ENCODE results near the gene KDSR.

The KDSR gene

DNA sequence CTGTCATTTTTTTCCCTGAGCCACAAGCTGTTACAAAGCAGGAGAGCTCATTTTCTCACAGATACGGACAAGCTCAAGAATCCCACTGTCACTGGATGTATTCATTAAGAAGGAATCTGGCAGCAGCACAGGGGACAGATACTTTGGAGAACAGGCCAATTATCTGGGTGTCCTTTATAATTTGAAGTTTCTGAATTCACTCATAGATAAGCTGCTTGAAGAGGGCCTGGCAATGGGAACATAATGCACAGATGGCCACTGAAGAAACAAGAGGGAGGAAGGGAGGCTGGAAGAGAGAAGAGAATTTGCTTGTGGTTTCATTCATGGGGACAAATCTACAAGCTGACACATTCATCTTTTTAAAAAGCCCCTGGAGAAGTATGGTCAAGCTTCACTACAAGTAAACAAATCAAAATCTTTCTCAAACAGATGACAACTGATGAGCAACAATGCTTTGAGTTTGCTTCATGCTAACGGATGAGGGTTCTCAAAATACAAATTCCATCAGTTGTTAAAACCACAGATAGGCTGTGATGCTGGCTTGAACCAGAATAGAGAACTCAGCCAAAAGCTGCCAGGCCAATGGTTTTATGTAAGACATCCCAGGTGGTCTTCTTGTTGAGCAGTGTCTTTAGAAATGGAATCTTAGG lies 59.3 kb downstream of the KDSR start:
- DNase-seq (ENCODE audit: low spot score) (no peak), FAIRE-seq (no peak)

DNA sequence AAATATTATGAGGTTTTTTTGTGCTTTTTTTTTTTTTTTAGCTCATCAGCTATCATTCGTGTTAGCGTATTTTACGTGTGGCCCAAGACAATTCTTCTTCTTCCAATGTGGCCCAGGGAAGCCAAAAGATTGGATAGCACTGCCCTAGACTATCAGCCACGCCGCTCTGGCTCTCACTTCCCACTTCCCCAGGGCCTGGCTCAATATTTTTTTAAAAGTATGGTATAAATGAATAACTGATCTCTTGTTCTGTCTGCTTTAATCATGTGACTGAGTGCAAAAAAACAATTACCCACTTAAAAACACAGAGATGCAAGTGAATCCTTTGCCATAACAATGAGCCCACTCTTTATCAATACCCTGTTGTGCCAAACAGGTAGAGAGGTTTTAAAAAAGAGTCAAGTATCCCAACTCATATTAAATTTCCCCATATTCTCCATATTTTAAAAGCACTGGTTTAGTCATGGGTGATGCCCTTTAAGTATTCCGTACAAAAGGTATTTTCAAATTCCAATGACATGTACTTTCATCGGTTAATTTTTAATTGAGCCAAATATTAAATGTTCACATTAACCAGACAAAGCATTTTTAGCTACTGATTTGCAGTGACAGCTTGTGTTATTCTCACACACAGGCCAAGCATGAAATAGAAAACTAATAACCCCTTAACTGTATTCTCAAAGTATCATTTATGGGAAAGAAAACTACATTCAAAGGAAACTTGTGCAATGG lies 60.0 kb downstream of the KDSR start:
- FAIRE-seq (no peak), DNase-seq (ENCODE audit: low spot score) (no peak)

DNA sequence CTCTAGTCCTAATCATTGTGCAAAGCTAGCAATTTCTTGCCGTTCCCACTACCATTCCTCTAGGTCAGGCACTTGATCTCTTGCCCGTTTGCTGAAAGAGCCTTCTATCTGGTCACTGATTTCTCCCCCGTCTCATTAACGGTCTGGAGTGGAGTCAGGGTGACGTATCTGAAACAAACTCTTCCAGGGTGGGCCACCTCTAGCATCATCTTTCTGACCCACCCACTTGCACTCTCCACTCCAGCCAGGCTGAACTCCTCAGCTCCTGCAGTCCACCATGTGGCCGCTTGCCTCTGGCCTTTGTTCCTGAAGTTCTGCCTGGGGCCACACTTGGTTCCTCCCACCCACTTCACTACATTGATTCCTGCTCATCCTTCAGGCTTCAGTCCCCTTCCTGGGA lies 60.8 kb downstream of the KDSR start:
- FAIRE-seq = no peak
- no peak for DNase-seq (ENCODE audit: low spot score)

DNA sequence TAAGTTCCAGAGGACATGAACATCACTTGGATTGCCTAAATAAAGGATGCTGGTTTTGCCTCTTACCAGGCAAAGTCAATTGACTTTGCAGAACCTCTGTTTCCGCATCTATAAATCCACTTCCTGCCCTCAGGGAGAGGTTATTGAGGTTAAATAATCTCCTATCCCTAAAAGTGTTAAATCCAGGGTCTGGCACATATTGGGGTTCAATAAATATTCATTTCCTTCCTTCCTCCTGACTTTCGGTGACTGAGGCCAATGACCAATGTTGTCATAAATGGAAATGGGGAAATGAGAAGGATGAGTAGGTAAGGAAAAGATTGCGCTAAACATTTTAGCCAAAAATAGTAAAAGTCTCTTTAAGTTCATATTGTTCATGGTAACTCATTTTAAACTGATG lies 63.5 kb downstream of the KDSR start:
- no peak for FAIRE-seq
- DNase-seq (ENCODE audit: low spot score) = no peak

DNA sequence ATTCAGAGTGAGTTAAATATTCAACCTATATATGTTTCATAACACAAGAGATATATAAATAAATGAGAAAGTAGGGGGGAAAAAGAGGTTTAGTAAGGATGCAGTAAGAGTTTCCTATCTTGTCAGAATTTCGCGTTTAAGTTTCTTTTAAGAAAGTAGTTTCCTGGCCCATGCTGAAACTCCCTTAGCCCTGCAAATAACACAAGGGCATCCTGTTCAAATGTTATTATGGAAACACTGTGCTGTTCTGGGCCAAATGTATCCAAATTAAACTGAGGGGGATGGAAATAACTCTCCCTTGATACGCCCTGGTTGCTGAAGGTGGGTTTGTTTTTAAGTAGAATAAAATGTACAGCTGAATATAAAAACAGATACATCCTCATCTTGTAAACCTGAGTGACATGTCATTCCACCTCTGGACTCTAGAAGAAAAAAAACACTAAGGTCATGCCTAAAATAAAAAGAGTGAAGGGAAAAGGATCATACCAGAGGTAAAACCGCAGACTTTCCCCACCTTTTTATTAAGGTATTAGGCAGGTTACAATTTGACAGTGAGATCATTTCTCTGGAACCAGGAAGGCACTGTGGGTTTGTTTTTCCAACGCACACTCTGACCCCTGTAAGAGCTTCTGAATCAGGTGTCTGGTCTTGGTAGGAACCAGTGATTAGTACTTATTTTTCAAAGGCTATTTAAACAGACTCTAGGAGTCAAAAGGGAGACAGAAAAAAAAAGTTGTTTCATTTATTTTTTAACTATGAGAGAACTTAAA lies 64.2 kb downstream of the KDSR start:
- FAIRE-seq (no peak), DNase-seq (ENCODE audit: low spot score) (no peak)

DNA sequence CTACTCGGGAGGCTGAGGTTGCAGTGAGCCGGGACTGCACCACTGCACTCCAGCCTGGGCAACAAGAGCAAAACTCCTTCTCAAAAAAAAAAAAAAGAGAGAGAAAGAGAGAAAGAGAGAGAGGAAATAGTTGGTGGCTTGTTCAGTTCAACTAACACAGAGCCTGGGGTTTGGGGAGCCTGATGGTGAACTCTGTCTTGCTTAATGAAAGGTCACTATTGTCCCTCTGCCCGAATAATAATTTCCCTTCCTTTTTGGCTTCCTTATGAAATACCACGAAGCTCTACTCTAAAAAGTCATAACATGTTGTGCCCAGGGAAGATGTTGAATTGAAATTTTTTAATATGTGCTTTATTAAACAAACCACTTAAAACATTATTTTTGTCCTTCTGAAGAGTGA lies 64.8 kb downstream of the KDSR start:
- FAIRE-seq = no peak
- DNase-seq (ENCODE audit: low spot score) = no peak

DNA sequence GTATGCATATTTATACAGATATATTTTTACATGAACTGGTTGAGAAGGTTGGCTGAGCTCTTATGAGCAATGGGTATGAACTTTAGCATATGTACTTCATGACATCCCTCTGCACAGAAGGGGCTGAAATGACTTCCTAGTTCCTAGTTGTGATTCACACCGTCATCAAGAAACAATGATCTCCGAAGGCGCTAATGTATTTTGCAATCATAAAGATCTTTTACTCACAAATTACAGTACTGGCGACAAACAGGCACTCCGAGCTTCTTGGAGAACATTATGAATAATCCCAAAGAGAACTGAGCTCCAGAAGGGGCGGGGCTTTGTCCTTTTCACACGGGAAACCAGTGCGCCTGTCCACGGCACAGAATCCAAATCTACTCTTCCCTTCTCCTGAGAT lies 65.6 kb downstream of the KDSR start:
- DNase-seq (ENCODE audit: low spot score) (no peak), FAIRE-seq (no peak)

DNA sequence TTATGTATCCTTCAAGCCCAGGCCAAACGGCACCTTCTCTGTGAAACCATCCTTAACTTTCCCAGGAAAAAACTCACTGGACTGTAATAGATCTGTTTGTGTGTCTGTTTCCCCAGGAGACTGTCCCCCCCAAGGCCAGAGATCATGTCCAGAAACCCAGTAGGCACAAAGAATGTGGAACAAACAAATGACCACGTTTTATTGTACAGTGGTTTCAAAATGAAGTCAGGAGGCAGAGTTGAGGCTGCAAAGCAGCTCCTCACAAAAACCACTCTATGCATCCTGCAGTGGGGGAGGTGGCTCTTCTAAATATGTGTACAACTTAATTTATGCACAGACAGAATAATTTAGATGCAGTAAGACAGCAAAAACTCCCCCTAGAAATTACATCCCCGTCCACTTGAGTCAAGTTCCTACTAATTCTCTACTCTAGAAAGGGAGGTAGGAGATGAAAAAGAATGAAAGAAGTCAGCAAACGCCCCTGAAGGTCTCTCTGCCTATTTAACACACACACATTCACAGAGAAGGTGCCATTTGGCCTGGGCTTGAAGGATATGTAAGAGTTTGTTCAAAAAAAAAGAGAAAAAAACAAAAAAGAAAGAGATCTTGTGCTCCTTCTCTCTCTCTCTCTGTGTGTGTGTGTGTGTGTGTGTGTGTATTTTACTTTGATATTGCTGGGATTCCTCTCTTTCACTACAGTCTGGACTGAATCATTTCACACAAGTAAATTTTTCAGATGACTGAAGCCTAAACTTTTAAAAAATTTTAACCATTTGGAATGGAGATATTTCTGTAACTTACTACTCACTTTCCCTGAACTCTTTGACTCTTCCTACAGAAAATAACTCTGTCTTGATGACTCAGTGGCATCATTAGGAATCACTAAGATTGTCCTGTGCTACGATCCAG lies 66.9 kb downstream of the KDSR start:
- no peak for DNase-seq (ENCODE audit: low spot score)
- no peak for FAIRE-seq

DNA sequence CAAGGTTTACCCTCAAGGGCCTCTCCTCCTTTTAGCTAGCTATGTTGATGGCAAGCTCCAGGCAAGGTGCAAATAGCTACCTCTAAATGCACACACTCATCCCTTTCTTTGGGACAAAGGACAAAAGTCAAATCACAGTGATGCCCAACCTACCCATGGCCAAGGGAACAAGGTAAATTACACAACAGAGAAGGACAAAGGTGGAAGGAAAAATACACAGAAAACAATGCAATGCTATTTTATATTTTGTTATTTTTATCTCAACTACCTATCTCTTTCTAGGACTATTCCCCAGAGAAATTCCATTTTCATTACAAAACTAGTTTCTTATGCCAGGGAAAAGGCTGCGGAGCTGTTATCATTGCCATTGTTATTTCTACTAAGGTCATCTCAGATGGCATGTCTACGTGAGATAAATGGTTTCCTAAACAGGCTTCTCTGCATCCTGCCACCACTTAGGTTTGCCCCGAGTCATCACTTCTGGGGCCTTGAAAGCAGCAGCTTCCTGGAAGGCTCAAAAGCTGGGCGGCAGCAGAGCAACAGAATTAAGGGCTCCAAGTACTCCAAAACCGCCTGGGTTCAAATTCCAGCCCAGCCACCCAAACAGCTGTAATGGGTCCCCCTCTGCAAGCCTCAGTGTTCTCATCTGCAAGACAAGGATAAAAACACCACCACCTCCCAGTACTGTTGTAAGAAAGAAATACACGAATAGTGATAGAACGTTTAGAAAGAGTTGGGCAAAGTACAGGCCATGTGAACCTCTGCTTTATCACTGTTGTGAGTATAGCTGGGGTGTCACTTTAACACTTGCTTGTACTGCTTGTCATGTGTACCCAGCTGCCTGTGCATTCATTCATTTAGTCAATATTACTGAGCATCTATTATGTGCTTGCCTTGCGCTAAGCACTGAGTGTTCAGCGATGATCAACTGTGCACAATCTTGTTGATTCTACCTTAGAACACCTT lies 68.3 kb downstream of the KDSR start:
- no peak for FAIRE-seq
- no peak for DNase-seq (ENCODE audit: low spot score)

DNA sequence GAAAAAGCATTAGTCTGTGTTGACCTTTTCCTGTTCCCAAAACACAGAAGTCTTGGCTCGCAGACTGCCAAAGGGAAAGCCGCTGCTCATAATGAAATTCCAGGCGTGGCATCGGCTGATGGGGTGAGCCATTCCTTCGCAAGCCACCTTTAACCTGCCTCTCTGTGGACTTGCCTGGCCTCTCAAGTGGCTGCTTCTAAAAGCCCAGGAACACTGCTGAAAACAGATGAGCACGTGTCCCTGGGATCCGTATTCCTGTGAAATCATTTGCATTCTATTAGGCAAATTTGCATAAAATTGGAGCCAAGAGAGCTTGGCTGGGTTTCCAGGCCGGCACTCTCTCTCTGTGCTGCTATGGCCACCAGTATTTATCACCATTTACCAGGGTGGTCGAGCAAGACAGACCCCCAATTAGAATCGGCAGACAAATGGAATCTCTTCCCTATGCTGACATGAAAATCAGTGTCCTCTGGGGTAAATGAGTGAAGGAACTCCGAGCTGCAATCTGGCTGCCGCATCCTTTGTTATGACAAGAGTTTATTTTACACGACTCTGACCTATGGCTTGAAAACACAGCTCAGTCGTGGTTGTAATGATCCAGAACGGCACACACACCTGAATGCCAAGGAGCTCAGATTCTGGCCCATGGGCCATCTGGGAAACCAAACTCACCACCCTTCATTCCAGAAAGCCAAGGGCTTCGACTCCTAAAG lies 69.2 kb downstream of the KDSR start:
- FAIRE-seq (no peak), DNase-seq (ENCODE audit: low spot score) (no peak)

DNA sequence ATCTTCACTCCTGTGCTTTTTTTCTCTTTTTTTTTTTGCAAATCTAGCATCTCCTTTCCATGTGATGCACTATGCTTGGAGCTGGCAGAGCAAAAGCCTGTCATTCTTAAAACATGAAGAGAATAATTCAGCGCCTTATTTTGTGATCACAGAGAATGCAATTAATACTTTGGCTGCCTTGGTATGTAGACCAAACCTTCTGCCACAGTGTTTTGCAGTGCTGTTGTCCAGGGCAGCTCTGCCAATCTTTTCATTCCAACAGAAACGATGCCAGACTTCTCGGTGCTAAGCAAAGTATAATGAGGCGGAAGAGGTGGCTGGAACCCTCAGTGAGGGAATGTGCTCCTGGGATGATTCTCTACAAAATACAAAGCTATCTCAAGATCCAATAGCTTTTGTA lies 73.1 kb downstream of the KDSR start:
- FAIRE-seq (no peak), DNase-seq (ENCODE audit: low spot score) (no peak)

DNA sequence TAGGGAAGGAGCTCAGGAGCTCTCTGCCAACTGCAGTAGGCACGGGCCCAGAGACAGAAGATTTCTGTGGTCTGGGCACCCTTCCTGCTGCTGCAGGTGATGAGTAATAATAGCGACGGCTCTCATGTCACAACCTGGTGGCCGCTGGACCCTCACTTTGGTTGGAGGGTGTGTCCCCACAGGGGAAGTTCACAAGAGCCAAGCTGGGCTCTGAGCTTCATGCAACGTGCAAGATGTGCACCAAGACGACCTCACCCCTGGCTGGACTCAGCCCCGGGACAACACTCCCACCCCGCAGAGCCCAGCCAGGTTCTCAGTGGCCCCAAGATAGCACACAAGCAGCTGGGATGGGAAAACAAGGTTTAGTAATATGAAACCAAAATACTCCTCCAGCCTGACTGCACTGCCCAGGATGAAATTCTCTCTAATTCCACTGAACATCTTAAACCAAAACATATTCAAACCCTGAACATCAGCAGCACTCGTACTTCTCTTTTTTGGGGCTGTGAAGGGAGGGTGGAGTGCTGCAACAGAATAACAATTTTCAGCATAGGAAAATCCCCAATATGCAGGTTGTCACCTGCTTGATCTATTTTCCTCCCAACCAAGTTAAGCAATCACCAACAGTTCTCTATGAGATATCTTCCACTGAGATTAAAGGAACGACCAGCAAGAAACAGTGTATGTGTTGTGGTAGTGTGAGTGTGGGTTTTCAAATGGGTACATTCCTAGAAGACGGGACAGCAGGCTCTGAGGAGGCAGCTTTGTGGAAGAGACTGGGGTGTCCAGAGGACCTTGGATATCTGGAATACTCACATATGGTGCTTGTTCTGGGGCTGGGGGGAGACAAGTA lies 73.9 kb downstream of the KDSR start:
- FAIRE-seq = no peak
- no peak for DNase-seq (ENCODE audit: low spot score)

DNA sequence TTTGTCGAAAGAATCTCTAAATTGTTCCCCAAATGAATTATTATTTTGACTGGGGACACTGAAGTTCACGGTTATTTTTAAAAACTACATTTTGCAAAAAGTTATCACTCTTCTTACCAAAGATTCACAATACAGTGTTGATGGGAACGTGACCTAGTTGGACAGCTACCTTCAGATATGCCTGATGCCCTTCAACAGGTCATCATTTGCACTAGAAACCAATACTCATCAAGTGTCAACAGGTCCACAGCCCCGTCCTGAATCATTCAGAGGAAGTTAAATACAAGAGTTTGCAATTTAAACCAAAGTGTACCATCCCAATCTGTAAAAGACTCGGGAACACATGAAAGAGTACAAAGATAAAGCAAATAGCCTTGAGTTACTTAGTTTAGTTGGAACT lies 75.7 kb downstream of the KDSR start:
- FAIRE-seq = no peak
- DNase-seq (ENCODE audit: low spot score) = no peak

DNA sequence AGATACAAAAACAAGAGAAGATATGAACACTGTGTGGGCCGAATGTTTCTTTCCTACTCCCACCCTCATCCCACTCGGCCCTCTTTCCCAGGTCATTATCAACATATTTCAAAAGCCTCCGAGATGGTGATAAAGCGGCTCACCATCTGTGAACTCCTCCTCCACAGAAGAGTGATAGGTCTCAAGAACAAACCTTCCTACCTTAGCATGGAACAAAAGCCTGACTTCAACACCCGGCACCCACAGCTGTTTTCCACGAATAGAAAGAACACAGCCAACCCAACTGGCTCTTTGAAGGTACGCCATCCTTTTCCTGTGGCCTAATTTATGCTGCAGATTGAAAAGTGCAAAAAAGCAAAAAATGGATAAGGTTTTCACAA lies 76.2 kb downstream of the KDSR start:
- FAIRE-seq = no peak
- DNase-seq (ENCODE audit: low spot score) = no peak

DNA sequence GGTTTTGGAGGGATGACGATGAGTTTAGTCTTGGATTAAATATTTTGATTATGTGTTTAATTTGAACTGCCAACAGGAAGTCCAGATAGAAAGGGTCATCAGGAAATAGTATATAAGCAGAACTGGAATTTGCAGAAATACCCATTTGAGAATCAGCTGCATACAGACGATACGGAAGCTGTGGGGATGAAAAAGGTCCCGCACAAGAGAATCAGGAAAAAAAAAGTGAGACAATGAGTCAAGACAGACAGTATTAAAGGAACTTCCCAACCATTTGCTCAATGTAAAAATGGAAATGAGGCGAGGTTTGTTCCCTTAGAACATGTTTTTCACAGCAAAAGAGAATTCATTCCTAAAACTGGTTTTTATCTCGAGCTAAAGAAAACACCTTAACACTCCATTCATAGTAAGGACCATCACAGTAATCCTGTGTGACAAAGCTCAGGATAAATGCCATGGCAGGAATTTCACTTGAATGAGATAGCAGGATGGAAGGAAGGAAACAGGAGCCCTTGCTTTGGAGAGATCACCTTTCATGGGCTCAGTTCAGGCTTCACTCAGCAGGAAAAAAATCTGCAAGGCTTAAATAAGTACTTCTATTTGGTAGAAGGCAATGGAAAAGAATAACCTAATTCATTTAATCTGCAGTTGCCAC lies 76.7 kb downstream of the KDSR start:
- no peak for DNase-seq (ENCODE audit: low spot score)
- FAIRE-seq = no peak

DNA sequence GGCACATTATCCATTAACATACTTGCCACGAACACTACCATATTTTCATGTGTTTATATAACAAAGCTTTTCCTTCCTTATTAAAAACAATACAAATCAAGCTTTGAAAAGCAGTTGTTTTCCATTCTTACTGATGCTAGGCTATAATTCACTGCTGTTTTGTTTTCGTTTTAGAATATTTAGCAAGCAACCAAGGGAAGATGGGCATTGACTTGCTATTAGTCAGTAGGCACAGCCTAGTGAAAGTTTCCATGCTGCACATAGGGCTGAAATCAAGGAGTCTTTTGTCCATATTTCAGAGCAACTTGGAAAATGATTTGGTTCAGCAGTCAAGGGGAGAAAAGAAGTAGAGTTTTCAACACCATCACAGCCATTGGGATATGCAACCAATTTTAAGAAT lies 78.7 kb downstream of the KDSR start:
- DNase-seq (ENCODE audit: low spot score) (no peak), FAIRE-seq (no peak)

DNA sequence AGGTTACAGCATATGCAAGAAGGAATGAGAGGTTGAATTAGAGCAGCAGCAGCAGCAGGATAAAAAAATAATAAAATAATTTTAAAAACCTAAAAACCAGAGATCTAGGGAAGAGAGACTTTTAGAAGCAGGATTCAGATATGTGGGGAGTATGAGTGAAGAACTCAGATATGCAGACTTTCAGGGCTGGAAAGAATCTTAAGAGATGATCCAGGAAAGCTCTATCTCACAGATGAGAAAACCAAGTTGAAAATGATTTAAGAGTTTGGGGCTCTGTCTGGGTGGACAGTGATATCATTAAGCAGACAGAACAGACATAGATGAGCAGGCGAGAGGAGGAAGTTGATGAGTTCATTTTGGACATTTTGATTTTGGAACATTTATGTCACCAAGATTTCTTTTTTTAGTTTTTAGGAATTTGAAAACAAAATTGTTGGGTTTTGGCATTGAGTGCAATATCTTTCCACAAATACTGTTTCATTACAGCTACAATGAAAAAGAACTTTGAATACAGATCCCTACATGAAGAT lies 79.2 kb downstream of the KDSR start:
- DNase-seq (ENCODE audit: low spot score) (no peak), FAIRE-seq (no peak)

DNA sequence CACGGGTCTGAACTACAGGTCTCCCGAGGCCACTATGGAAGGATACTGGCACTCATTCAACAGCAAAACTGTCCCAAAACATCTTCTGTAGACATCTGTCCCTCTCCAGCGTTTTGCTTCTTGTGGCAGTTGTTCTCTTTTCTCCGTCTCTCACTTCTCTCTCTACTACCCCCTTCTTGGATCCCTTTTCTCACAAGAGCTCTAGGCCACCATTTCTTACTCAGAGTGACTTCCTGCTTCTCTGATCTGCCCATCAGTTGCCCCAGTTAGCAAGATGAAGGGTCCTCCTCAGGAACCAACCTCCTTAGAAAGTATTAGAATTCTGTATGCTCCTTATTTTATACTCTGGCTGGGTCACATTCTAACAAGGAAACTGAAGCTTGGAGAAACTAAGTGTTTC lies 80.1 kb downstream of the KDSR start:
- DNase-seq (ENCODE audit: low spot score) (no peak), FAIRE-seq (no peak)
